ENCODE data around the gene CSAD.
"Not testable (repeated sequence)": the region's sequence is repeated elsewhere in the genome, so short reads cannot be mapped to it uniquely, and the experiment has no call there.

Gene CSAD

GRCh38 chr12:53143355-53143754, 37.4 kb downstream of the CSAD start:
- no peak for DNase-seq

GRCh38 chr12:53133722-53134121, 47.0 kb downstream of the CSAD start:
- no peak for DNase-seq

- DNase-seq, result no peak
Observed at GRCh38 chr12:53131844-53132243, 48.9 kb downstream of the CSAD start.

GRCh38 chr12:53128780-53129569, 51.8 kb downstream of the CSAD start:
- no peak for DNase-seq

GRCh38 chr12:53127169-53127568, 53.6 kb downstream of the CSAD start:
- DNase-seq, result no peak

- DNase-seq, result no peak
Observed at GRCh38 chr12:53124352-53124723, 56.4 kb downstream of the CSAD start.

- no peak for DNase-seq
Observed at GRCh38 chr12:53123578-53124351, 57.0 kb downstream of the CSAD start.

- DNase-seq, result no peak
Observed at GRCh38 chr12:53122961-53123468, 57.7 kb downstream of the CSAD start.

GRCh38 chr12:53120685-53121525, 59.8 kb downstream of the CSAD start:
- no peak for DNase-seq

- no peak for DNase-seq
Observed at GRCh38 chr12:53118751-53119300, 61.9 kb downstream of the CSAD start.

- no peak for DNase-seq
Observed at GRCh38 chr12:53115891-53116648, 64.7 kb downstream of the CSAD start.

GRCh38 chr12:53115112-53115890, 65.4 kb downstream of the CSAD start:
- no peak for DNase-seq

- DNase-seq, result no peak
Observed at GRCh38 chr12:53113951-53114350, 66.8 kb downstream of the CSAD start.

GRCh38 chr12:53113136-53113705, 67.5 kb downstream of the CSAD start:
- no peak for DNase-seq

- DNase-seq, result not testable (repeated sequence)
Observed at GRCh38 chr12:53112431-53112830, 68.3 kb downstream of the CSAD start.
